HL-60 (cell line): ENCODE measurements around the gene SPACA5.
"Not testable (repeated sequence)": the region's sequence is repeated elsewhere in the genome, so short reads cannot be mapped to it uniquely, and the experiment has no call there.

Source experiments
- DNase-seq, 2 experiments: peaks; one replicate each; pipeline ENCODE4 v3.0.0-alpha.2; 2010 to 2020; ENCODE audit warnings: low read depth in 1 of 2, low spot score in 1 of 2
- H3K27ac ChIP-seq: fragments of 250-450 bp; sonication (Bioruptor Pico); replicated peaks from 2 replicates; pipeline ENCODE4 v1.5.1; 2020; ENCODE audit warnings: mild to moderate bottlenecking, moderate library complexity
- H3K27me3 ChIP-seq: fragments of 250-450 bp; sonication (Bioruptor Pico); 2 replicates; pipeline ENCODE4 v1.5.1; 2021; ENCODE audit warnings: mild to moderate bottlenecking, moderate library complexity; ENCODE audit not compliant: insufficient read depth, poor library complexity, severe bottlenecking
- H3K4me3 ChIP-seq: replicated peaks from 2 replicates; pipeline ENCODE4 v1.5.1; 2011; ENCODE audit warnings: mild to moderate bottlenecking, control low read depth, low read length; ENCODE audit not compliant: insufficient read depth
- CTCF ChIP-seq: IDR thresholded peaks from one replicate; pipeline ENCODE4 v1.5.1; 2011; ENCODE audit warnings: low read length, control low read depth, inconsistent platforms; ENCODE audit not compliant: insufficient read depth
- GABPA ChIP-seq: IDR thresholded peaks from 2 replicates; pipeline ENCODE4 v1.6.1; 2012; ENCODE audit warnings: low read depth
- POLR2AphosphoS5 ChIP-seq: IDR thresholded peaks from 2 replicates; pipeline ENCODE4 v1.6.1; 2012; ENCODE audit warnings: low read depth
- SPI1 ChIP-seq: IDR thresholded peaks from 2 replicates; pipeline ENCODE4 v1.6.1; 2012; ENCODE audit warnings: low read depth, mild to moderate bottlenecking, borderline replicate concordance
- long read RNA-seq: library from polyadenylated mRNA; unstranded; transcript quantifications from one replicate; pipeline ENCODE4 v2.0.0, GENCODE V29; 2020
- TF ChIP-seq, protein P1 (sequence below): IDR thresholded peaks from 2 replicates; pipeline ENCODE4 v1.6.1; 2012; ENCODE audit warnings: low read depth; ENCODE audit not compliant: insufficient replicate concordance

SPACA5 gene
- long read RNA-seq: 0 reads

GRCh38 chrX:48006688-48007087 lies at the start of gene SPACA5:
SPACA5 (plus strand) TSS chrX:48006988; CDS start chrX:48007803, 815 bp downstream.
- not testable (repeated sequence) for H3K4me3 ChIP-seq, DNase-seq, H3K27me3 ChIP-seq, H3K27ac ChIP-seq

DNA sequence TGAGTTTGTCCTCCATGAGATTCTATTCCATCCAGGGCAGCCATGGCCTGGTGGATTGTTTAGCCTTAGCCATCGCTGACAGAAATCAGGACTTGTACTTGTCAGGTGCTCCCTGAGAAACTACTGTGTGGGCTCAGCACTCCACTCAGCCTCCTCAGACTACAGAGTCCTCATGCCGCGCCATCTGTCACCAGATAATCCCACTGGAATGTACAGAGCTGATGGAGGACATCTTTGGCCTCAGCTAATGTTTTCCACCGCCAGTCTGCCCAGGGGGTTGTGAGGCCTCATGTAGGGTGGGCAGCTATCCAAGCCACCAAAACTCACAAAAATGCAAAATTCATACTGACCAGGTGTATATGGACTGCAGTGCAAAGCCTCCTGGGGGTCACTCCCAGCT lies 48.6 kb upstream of the SPACA5 start:
- not testable (repeated sequence) for H3K27me3 ChIP-seq, DNase-seq

GRCh38 chrX:47958761-47959342 lies 47.9 kb upstream of the SPACA5 start:
- H3K27ac ChIP-seq: no peak overlapping the region
- TF ChIP-seq SPI1: no peak
- TF ChIP-seq, protein P1, sequence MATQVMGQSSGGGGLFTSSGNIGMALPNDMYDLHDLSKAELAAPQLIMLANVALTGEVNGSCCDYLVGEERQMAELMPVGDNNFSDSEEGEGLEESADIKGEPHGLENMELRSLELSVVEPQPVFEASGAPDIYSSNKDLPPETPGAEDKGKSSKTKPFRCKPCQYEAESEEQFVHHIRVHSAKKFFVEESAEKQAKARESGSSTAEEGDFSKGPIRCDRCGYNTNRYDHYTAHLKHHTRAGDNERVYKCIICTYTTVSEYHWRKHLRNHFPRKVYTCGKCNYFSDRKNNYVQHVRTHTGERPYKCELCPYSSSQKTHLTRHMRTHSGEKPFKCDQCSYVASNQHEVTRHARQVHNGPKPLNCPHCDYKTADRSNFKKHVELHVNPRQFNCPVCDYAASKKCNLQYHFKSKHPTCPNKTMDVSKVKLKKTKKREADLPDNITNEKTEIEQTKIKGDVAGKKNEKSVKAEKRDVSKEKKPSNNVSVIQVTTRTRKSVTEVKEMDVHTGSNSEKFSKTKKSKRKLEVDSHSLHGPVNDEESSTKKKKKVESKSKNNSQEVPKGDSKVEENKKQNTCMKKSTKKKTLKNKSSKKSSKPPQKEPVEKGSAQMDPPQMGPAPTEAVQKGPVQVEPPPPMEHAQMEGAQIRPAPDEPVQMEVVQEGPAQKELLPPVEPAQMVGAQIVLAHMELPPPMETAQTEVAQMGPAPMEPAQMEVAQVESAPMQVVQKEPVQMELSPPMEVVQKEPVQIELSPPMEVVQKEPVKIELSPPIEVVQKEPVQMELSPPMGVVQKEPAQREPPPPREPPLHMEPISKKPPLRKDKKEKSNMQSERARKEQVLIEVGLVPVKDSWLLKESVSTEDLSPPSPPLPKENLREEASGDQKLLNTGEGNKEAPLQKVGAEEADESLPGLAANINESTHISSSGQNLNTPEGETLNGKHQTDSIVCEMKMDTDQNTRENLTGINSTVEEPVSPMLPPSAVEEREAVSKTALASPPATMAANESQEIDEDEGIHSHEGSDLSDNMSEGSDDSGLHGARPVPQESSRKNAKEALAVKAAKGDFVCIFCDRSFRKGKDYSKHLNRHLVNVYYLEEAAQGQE: no peak
- TF ChIP-seq GABPA: no peak
- TF ChIP-seq CTCF: no peak
- TF ChIP-seq POLR2AphosphoS5: no peak
- no peak for DNase-seq

More for the DNA sequence above, 48.6 kb upstream of the SPACA5 start:
- not testable (repeated sequence) for H3K4me3 ChIP-seq, H3K27ac ChIP-seq

DNA sequence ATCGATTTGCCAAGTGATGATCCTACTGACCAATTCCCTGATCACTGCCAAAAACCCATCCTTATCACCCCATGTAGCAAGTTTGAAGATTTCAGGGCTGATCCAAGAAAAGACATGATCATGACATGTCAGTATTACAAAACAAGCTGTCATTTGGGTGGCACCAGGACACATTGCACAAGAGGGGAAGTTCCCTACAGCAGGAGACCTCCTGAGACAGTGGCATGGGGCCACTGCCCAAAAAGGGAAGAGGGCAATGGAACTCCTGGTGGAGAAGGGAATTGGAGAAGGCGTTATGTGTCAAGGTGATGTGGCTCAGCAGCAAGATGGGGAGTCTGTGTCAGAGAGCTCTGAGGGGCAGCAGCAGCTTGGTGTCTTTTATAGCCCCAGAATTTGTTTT lies 46.4 kb upstream of the SPACA5 start:
- Histone ChIP-seq H3K27ac (no peak overlapping the region), H3K4me3 (no peak overlapping the region), H3K27me3 (no peaks in the 10 kb centered on the region)
- peak; percentile 25 to 42 for DNase-seq
- no peak for TF ChIP-seq GABPA
- TF ChIP-seq POLR2AphosphoS5: no peak
- no peak for TF ChIP-seq CTCF
- TF ChIP-seq, protein P1: no peak
- TF ChIP-seq SPI1: no peak; the same call in 1 of the 2 replicates

More at GRCh38 chrX:47958761-47959342, 47.9 kb upstream of the SPACA5 start:
- H3K27me3 ChIP-seq: no peaks in the 10 kb centered on the region
- H3K4me3 ChIP-seq: no peak overlapping the region

DNA sequence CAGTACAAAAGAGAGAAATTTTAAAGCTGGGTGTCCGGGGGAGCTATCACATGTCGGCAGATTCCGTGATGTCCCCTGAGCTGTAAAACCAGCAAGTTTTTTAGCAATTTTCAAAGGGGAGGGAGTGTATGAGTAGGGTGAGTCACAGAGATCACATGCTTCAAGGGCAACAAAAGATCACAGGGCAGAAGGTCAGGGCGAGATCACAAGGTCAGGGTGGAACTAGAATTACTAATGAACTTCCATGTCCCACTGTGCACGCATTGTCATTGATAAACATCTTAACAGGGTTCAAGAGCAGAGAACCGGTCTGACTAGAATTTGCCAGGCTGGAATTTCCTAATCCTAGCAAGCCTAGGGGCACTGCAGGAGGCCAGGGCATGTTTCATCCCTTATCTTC lies 45.0 kb upstream of the SPACA5 start:
- H3K4me3 ChIP-seq, H3K27ac ChIP-seq, H3K27me3 ChIP-seq, DNase-seq: not testable (repeated sequence)

DNA sequence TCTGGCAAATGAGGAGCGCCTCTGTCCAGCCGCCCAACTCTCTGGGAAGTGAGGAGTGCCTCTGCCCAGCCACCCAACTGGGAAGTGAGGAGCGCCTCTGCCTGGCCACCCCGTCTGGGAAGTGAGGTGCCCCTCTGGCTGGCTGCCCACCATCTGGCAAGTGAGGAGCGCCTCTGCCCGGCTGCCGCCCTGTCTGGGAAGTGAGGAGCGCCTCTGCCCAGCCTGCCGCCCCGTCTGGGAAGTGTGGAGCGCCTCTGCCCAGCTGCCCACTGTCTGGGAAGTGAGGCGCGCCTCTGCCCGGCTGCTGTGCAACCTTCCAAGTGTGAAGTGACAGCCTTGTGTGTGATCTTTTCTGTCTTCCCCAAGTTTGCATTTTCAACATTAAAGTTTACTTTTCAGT lies 41.3 kb upstream of the SPACA5 start:
- H3K27ac ChIP-seq, H3K27me3 ChIP-seq, DNase-seq, H3K4me3 ChIP-seq: not testable (repeated sequence)
